Psoas muscle (tissue), 8 donors: ENCODE data around the gene ZFAND6. TPM values are rescaled to one million over a fixed set of nuclear protein-coding genes. Genes with fewer than 3 reads are reported as not detected.
"Not testable (repeated sequence)": the region's sequence is repeated elsewhere in the genome, so short reads cannot be mapped to it uniquely, and the experiment has no call there.

ENCODE experiments used
- ATAC-seq, 4 donors: fragments of 200-7000 bp; cut with Tn5 transposase; one replicate each; pipeline ENCODE4 v1.9.1; 2020; ENCODE audit warnings: moderate library complexity in 3 of 4, mild to moderate bottlenecking in 2 of 4
- DNase-seq, 2 donors: peaks; one replicate each; pipeline ENCODE4 v3.0.0-alpha.2; 2020
- H3K27ac ChIP-seq: fragments of 200-600 bp; one replicate; pipeline ENCODE4 v1.8.0; 2022
- H3K27me3 ChIP-seq, 3 donors: fragments of 200-600 bp in 1 of 3; one replicate each; pipeline versions ENCODE4 v1.6.1 to v1.8.0; 2013 to 2022; ENCODE audit warnings: low read length in 2 of 3, mild to moderate bottlenecking in 2 of 3, moderate library complexity in 1 of 3; ENCODE audit not compliant: insufficient read depth in 3 of 3
- H3K36me3 ChIP-seq, 2 donors: fragments of 200-600 bp in 1 of 2; one replicate each; pipeline versions ENCODE4 v1.6.1 to v1.8.0; 2013 to 2022; ENCODE audit warnings: low read depth in 1 of 2, mild to moderate bottlenecking in 1 of 2, moderate library complexity in 1 of 2; ENCODE audit not compliant: insufficient read depth in 1 of 2
- H3K4me1 ChIP-seq: fragments of 200-600 bp; one replicate; pipeline ENCODE4 v1.8.0; 2022
- H3K4me3 ChIP-seq: fragments of 200-600 bp; one replicate; pipeline ENCODE4 v1.8.0; 2022; ENCODE audit warnings: mild to moderate bottlenecking
- H3K9me3 ChIP-seq: fragments of 200-600 bp; one replicate; pipeline ENCODE4 v1.8.0; 2022
- WGBS, 3 donors: extraction: QIAGEN DNeasy Blood & Tissue Kit; methylation state at CpG; one replicate each; pipeline versions ENCODE4 v1.1.6 to v1.1.7; 2013; 5-methylcytosine and 5-hydroxymethylcytosine counted together
- intact Hi-C, 2 donors: fragments of 100-400 bp; cut with DNase I; formaldehyde crosslinking; loops; one replicate each; pipeline versions ENCODE4 v1.11.0 to v1.14.2; 2022
- polyA plus RNA-seq, 3 donors: library from polyadenylated mRNA; stranded (reverse); fragments of 200-250 nt; gene quantifications; one replicate each; pipeline ENCODE4 v1.2.3, GENCODE V29; 2013
- total RNA-seq, 4 donors: library from RNA; stranded (reverse); fragmentation: NEBNext Ultra II Directional in 2 of 4; extraction: Animal tissue kit (Norgen Biotek cat#: 25700) in 2 of 4; gene quantifications; one replicate each; pipeline versions ENCODE4 v1.2.1 to v1.2.4, GENCODE V29; 2021 to 2023
- TF ChIP-seq, protein P1 (sequence below): fragments of 200-600 bp; IDR thresholded peaks from one replicate; pipeline ENCODE4 v1.8.0; 2022; ENCODE audit warnings: antibody characterized with exemption
- donor health status: healthy with polysubstance abuse.
- donor health status: DM: no; HTN: no; CAD: no; lungs with moderate emphysema.
- donor health status: Bipolar disorder and iron deficiency.
- donor health status: healthy.
- donor health status: DM: yes; HTN: yes; CAD: no.
- donor health status: DM: no; HTN: no; CAD: no.
- donor health status: DM: no; HTN: no; CAD: no.
- donor health status: DM: yes; HTN: yes; CAD: no.

Gene ZFAND6
- total and polyA plus RNA-seq, 7 donors, result 66.3 to 125 (median 78.8) TPM

DNA sequence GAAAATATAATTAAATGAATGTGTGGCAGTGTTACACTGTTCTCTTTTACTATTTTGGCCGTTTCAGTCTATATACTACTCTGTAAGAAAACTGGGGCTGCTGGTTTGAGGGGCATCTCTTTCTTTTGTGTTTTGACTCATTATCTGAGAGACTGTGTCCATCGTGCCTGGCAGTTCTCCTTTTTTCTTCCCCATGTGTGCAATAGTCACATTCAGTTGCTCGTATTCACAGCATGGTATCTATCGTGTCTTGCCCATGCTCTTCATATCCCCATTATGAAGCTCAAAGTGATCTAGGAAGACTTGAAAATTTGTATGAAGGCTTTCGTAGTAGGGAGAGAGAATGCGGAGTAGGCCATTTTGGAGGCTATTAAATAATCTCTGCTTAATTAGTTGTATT is 63.6 kb downstream of the ZFAND6 start:
- Histone ChIP-seq H3K4me3 (no peak overlapping the region), H3K4me1 (peaks cover 4% of the 10 kb centered on the region), H3K27me3 (no peaks in the 10 kb centered on the region), H3K36me3 (peaks cover 6 to 54% of the 10 kb centered on the region in 2 donors), H3K27ac (no peak overlapping the region), H3K9me3 (no peaks in the 10 kb centered on the region)
- DNase-seq (no peak), ATAC-seq (no peak)
- TF ChIP-seq, protein P1, sequence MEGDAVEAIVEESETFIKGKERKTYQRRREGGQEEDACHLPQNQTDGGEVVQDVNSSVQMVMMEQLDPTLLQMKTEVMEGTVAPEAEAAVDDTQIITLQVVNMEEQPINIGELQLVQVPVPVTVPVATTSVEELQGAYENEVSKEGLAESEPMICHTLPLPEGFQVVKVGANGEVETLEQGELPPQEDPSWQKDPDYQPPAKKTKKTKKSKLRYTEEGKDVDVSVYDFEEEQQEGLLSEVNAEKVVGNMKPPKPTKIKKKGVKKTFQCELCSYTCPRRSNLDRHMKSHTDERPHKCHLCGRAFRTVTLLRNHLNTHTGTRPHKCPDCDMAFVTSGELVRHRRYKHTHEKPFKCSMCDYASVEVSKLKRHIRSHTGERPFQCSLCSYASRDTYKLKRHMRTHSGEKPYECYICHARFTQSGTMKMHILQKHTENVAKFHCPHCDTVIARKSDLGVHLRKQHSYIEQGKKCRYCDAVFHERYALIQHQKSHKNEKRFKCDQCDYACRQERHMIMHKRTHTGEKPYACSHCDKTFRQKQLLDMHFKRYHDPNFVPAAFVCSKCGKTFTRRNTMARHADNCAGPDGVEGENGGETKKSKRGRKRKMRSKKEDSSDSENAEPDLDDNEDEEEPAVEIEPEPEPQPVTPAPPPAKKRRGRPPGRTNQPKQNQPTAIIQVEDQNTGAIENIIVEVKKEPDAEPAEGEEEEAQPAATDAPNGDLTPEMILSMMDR, result no peak
- intact Hi-C loops, result no loop called here
- 94 to 95% (median 94%) methylated on average over 6 of the region's 6 CpGs for WGBS, 3 donors

DNA sequence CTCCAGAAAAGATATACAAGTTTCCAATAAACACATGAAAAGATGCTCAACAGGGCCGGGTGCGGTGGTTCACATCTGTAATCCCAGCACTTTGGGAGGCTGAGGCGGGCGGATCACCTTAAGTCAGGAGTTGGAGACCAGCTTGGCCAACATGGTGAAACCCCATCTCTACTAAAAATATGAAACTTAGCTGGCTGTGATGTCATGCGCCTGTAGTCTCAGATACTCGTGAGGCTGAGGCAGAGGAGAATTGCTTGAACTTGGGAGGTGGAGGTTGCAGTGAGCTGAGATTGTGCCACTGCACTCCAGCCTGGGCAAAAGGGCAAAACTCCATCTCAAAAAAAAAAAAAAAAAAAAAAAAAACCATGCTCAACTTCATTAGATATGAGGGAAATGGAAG is 67.8 kb downstream of the ZFAND6 start:
- intact Hi-C loops, H3K4me3 ChIP-seq, H3K9me3 ChIP-seq, H3K4me1 ChIP-seq, H3K27me3 ChIP-seq, DNase-seq, H3K27ac ChIP-seq: not testable (repeated sequence)
- peaks cover 11 to 63% of the 10 kb centered on the region in 2 donors for H3K36me3 ChIP-seq
- 51 to 94% (median 75%) methylated on average over 6 of the region's 6 CpGs for WGBS, 3 donors
- ATAC-seq, result peak in 2 of 4 donors; percentile 40 to 72

DNA sequence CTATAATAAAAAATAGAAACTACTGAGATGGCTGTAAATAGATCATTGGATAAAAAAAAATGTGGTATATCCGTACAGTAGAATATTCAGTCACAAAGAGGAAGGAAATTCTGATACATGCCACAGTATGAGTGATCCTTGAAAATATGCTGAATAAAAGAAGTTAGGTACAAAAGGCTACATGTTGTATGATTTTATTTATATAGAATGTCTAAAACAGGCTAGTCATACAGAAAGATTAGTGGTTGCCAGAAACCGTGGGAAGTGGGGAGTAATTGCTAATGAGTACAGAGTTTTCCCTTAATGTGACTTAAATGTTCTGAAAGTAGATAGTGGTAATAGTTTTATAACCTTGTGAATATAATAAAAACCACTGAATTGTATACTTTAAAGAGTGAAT is 68.4 kb downstream of the ZFAND6 start:
- no peak for DNase-seq
- Histone ChIP-seq H3K4me3 (no peak overlapping the region), H3K4me1 (no peaks in the 10 kb centered on the region), H3K27me3 (no peaks in the 10 kb centered on the region), H3K27ac (no peak overlapping the region), H3K36me3 (peaks cover 11 to 63% of the 10 kb centered on the region in 2 donors), H3K9me3 (no peaks in the 10 kb centered on the region)
- intact Hi-C loops, result no loop called here
- ATAC-seq, result no peak
- WGBS, 3 donors, result 79 to 86% (median 86%) methylated on average over 2 of the region's 2 CpGs
- TF ChIP-seq, protein P1, result no peak

DNA sequence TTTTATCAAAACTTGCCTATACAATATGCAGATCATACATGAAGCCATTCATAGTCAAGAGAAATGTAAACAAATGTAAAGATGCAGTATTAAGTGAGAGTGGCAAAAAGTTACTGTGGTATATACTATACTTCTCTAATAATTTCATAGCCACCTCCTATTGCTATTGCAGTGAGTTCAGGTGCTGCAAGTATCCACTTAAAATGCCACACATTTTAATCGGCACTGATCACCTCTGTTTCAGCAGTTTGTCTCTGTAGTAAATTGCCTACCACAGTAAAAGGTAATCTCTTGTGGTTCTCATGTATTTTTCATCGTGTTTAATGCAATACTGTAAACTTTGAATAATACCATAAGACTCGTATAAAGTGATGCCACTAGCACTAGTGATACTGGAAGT is 72.9 kb downstream of the ZFAND6 start:
- 90 to 95% (median 91%) methylated on average over 3 of the region's 3 CpGs for WGBS, 3 donors
- Histone ChIP-seq H3K4me3 (no peak overlapping the region), H3K27me3 (no peaks in the 10 kb centered on the region), H3K4me1 (no peaks in the 10 kb centered on the region), H3K27ac (no peak overlapping the region), H3K36me3 (peaks cover 14 to 72% of the 10 kb centered on the region in 2 donors), H3K9me3 (no peaks in the 10 kb centered on the region)
- DNase-seq, result no peak
- TF ChIP-seq, protein P1, result no peak
- ATAC-seq, result no peak
- intact Hi-C loops, result no loop called here

DNA sequence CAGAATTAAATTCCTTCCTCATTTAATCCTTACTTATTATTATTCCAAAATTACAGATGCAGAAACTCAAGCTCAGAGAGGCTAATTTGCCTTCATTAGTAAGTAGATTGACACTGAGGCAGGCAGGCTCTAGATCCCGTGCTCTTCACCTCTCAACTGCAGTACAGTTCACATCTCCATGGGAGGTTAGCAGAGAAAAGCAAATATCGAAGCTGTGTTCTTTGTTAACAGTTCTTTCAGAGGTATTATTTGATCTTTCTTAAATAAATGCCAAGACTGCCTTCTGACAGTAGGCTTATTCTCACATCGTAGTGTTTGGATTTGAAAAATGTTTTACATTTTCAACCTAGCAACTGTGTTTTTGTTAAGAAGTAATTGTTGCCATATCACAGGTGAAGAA is 77.4 kb downstream of the ZFAND6 start:
- intact Hi-C loops, result no loop called here
- no peaks in the 10 kb centered on the region for H3K4me1 ChIP-seq
- H3K36me3 ChIP-seq, result peaks cover 9 to 53% of the 10 kb centered on the region in 2 donors
- H3K4me3 ChIP-seq, result no peak overlapping the region
- no peaks in the 10 kb centered on the region for H3K9me3 ChIP-seq
- ATAC-seq (no peak), DNase-seq (no peak)
- TF ChIP-seq, protein P1, result no peak
- H3K27ac ChIP-seq, result no peak overlapping the region
- 88 to 95% (median 92%) methylated on average over 3 of the region's 3 CpGs for WGBS, 3 donors
- no peaks in the 10 kb centered on the region for H3K27me3 ChIP-seq
